Raji (cell line): ENCODE results near the gene HAUS2.

Source experiments
- POLR2A ChIP-seq: IDR thresholded peaks from 2 replicates; pipeline ENCODE4 v1.6.1; 2011; ENCODE audit warnings: low read depth, low read length, control low read depth; ENCODE audit not compliant: insufficient read depth

HAUS2 gene

GRCh38 chr15:42548249-42549031 lies at the start of gene HAUS2, which contains the start of gene LRRC57:
TSS of gene HAUS2 (plus strand) at chr15:42548838. CDS start at chr15:42548873, 35 bp downstream.
TSS of gene LRRC57 (minus strand) at chr15:42548793. CDS start at chr15:42548434, 359 bp downstream.
- TF ChIP-seq POLR2A: peak; percentile 95

GRCh38 chr15:42499858-42500609 lies 48.6 kb upstream of the HAUS2 start:
- TF ChIP-seq POLR2A: no peak

- no peak for TF ChIP-seq POLR2A
Observed at GRCh38 chr15:42502477-42502876, 46.2 kb upstream of the HAUS2 start.

GRCh38 chr15:42503825-42504224 lies 44.8 kb upstream of the HAUS2 start:
- no peak for TF ChIP-seq POLR2A

GRCh38 chr15:42504631-42505030 lies 44.0 kb upstream of the HAUS2 start:
- TF ChIP-seq POLR2A: no peak

DNA sequence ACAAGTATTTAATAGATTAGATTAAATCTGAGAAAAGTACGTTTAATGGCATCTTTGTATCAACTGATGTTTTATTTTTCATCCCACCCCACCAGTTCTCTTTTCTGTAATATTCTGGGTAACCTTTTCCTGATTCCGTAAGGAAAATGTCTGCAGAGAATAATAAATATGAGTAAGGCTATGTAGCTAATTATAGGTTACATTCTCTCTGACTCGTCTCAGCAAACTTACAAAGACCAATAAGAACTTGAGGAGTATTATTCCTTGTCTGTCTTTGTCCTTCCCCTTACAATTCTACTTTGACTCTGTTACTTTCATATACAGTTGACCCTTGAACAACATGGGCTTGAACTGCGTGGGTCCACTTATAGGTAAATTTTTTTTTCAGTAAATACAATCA lies 41.1 kb upstream of the HAUS2 start:
- TF ChIP-seq POLR2A: no peak

- TF ChIP-seq POLR2A: no peak
Observed at GRCh38 chr15:42508263-42508690, 40.4 kb upstream of the HAUS2 start.

DNA sequence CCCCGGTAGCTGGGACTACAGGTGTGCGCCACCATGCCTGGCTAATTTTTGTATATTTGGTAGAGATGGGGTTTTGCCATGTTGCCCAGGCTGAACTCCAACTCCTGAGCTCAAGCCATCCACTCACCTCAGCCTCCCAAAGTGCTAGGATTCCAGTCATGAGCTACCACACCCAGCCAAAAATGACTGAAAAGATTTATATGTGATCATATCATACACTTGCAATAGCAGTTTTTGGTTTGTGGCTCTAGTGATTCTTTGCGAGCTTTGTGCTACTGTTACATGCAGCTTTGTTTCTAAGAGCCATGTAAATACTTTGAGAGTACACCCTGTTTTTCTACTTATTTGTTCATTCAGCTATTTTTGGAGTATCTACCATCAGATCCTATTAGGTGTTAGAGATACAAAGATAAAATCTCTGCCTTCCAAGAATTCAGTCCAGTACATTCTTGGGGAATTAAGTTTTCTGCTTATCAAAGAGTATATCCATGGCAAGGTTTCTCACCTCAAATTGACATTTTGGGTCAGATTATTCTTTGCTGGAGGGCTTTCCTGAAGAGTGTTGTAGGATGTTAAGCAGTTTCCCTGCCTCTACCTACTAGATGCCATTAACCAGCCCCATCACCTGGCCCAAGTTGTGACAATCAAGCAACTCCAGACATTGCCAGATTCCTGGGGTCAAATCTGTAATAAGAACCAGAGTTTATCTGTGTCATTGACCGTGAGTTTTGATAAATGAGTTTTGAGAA lies 38.2 kb upstream of the HAUS2 start:
- no peak for TF ChIP-seq POLR2A

- no peak for TF ChIP-seq POLR2A
Observed at GRCh38 chr15:42511007-42511391, 37.6 kb upstream of the HAUS2 start.

DNA sequence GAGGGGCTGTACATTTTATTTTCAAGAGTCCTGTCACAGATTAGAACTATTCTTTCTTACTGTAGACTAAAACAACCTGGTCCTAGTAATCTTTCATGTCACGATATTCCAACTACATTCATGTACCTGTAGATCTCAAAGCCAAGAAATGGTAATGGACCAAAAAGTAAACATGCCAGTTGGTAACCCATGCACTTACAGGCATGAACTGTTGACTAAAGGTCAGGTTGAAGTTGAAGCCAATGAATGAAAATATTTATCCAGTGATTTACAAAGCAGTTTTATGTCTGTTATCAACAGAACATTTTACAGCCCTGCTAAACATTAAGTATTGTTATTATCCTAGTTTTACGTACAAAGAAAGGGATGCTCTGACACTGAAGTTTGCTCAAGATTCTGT lies 25.3 kb upstream of the HAUS2 start:
- TF ChIP-seq POLR2A: no peak

DNA sequence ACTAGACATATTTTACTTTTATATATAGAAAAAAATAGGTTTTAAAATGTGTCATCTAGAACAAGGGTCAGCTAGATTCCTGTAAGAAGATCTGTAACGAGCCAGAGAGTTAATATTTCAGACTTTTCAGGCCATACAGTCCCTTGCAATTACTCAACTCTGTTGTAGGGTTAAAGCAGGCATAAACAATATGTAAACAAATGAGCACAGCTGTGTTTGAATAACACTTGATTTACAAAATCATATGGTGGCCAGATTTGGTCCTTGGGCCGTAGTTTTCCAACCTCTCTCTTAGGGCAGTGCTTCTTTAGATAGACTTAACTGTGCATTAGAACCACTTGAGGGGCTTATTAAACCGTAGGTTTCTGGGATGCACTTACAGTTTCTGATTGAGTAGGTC lies 19.7 kb upstream of the HAUS2 start:
- TF ChIP-seq POLR2A: no peak

GRCh38 chr15:42533246-42533645 lies 15.4 kb upstream of the HAUS2 start:
- no peak for TF ChIP-seq POLR2A

DNA sequence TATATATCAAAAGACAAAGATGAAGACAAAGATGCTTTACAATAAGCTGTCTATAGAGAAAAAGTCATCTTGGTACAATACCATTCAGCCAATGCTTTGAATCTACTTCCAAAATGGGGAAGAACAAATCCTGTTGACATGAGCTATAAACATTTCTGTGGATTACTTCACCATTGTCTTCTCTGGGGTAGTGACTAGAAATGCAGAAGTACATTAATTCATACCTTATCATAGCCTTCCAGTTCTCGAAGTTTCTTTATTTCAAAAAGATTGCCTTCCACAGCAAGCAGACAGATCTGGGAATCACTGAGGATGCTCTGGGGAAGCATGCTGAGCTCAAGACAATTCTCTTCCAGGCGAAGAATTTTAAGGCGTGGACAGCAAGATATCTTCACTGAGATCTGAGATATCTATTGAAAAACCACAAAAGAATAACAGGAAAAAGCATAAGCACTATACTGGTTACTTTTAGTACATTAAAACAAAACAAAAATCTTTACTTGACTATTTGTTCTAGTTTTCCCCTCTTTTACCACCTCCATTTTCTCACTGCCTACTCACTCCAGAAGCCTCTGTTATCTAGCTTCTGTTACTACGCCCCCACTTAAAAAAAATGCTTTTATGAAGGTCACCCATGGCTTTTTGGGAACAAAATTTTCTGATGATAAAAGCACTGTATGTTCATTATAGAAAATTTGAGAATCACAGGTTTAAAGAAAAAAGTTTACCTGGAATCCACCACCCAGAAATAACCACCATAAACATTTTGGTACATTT lies 3.6 kb upstream of the HAUS2 start:
- no peak for TF ChIP-seq POLR2A

GRCh38 chr15:42547918-42548248 lies 755 bp upstream of the HAUS2 start:
- no peak for TF ChIP-seq POLR2A

- TF ChIP-seq POLR2A: no peak
Observed at GRCh38 chr15:42549032-42549491, 424 bp downstream of the HAUS2 start.
